ENCODE results near the gene PTRH2. TPM values are rescaled to one million over a fixed set of nuclear protein-coding genes. Genes with fewer than 3 reads are reported as not detected.
"Not testable (repeated sequence)": the region's sequence is repeated elsewhere in the genome, so short reads cannot be mapped to it uniquely, and the experiment has no call there.

PTRH2 gene
- 10 to 100 TPM; 18.9 to 42.8 TPM for total RNA-seq

DNA sequence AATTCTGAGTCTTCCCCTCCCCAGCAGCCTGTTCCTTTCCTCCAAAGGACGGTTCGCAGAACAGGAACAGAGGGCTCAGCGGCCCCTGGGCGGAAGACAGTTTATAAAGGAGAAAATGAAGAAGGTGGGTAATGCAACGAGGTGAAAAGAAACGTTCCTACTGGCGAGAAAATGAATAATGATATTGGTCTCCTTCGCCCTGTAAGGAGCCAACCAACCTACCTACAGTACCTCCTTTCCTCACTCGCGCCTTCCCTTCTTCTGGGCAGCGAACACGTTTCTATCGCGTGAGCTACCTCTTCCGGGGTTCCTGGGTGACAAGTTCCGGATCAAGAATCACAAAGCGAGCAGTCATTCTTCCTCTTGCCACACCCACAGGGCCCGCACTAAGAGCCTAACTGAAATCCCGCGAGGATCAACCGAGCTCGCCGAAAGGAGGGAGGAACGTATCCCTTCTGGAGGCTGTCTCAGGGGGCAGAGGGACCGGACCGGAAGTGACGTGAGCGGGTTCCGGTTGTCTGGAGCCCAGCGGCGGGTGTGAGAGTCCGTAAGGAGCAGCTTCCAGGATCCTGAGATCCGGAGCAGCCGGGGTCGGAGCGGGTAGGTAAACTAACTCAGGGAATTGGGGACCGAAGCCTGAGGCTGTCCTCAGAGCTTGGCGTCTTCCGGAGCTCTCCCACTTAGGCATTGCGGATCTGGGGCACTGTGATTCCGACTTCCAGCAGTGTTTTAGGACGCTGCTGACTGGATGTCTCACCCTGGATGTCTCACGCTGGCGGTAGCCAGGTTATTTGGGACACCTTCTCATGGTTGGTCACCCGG, at the start of gene PTRH2, which contains the start of gene VMP1:
TSS of gene PTRH2 (minus strand) at position 282 of the 822 bp plus-strand sequence. CDS start 9,452 bp downstream, outside the sequence.
TSS of gene VMP1 (plus strand) at position 506 of the 822 bp plus-strand sequence. CDS start 23,793 bp downstream, outside the sequence.
- Mint-ChIP-seq H3K36me3 (peaks cover 31 to 38% of the 10 kb centered on the region in 2 donors), H3K9me3 (no peaks in the 10 kb centered on the region), H3K27ac (peak within 1 kb of the TSS; percentile 97 to 99)
- ATAC-seq, result peak; percentile 98 to 99
- DNase-seq (ENCODE audit: low spot score in 2 of 2), result peak; percentile 89 to 97

DNA sequence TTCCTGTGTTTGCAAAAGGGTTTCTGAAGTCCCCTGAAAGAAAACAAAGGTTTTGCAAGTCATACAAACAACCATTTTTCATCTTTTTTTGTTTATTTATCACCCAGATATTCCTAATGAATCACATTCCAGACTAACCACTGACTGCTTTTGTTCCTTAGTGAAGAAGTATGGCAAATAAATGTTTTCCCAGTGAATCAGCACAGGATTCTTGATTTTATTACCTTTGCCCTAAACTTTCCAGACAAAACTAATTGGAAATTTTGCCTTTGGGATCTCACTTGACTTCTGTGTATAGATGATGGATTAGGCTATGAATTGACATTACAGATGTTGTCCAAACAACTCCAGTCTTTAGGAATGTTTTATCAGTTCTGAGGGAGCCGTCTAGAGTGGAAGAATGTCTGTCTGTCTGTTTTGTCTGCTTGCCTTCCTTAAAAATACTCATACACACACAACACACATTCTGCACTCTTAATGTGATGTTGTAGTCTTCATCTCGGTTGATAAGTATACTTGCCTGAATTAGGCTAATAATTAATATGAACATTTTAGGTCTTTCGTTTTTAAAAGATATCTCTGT, 49.1 kb upstream of the PTRH2 start:
- Mint-ChIP-seq H3K36me3 (peaks cover 30 to 58% of the 10 kb centered on the region in 2 donors), H3K27ac (peak overlapping the region; percentile 100), H3K9me3 (peaks cover 5% of the 10 kb centered on the region in 2 donors)
- ATAC-seq (no peak), DNase-seq (ENCODE audit: low spot score in 2 of 2) (no peak)

GRCh38 chr17:59755069-59755468, 47.8 kb upstream of the PTRH2 start:
- ATAC-seq; DNase-seq (ENCODE audit: low spot score in 2 of 2); H3K9me3 Mint-ChIP-seq: not testable (repeated sequence)
- Mint-ChIP-seq H3K27ac (peak overlapping the region; percentile 100), H3K36me3 (peaks cover 24 to 46% of the 10 kb centered on the region in 2 donors)

DNA sequence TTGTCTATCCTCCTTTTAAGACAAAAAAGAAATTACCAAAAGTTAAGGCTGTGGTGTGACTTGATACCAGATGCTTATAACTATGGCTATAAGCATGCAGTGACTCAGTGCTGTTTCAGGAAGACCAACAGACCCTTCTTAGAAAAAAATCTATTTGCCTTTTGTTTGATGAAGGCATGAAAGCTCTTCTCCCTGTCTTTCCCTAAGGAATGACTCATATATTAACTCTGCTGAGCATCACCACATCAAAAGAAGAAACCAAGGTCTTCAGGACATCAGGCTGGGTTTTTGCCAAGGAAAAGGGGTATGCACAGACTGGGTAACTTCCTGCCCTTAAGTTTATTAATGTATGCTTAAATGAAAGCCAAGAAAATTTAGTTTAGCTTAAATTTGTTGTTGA, 47.3 kb upstream of the PTRH2 start:
- ATAC-seq (peak; percentile 75 to 83), DNase-seq (ENCODE audit: low spot score in 2 of 2) (no peak)
- H3K36me3 Mint-ChIP-seq, result peaks cover 21 to 41% of the 10 kb centered on the region in 2 donors
- peaks cover 4% of the 10 kb centered on the region in 2 donors for H3K9me3 Mint-ChIP-seq
- H3K27ac Mint-ChIP-seq, result peak overlapping the region; percentile 100

- Mint-ChIP-seq H3K36me3 (peaks cover 18 to 35% of the 10 kb centered on the region in 2 donors), H3K9me3 (no peaks in the 10 kb centered on the region), H3K27ac (peak overlapping the region; percentile 100)
- peak; percentile 46 to 47 for ATAC-seq
- DNase-seq (ENCODE audit: low spot score in 2 of 2), result no peak
These were observed 46.6 kb upstream of the PTRH2 start for GRCh38 chr17:59753522-59754467.

DNA sequence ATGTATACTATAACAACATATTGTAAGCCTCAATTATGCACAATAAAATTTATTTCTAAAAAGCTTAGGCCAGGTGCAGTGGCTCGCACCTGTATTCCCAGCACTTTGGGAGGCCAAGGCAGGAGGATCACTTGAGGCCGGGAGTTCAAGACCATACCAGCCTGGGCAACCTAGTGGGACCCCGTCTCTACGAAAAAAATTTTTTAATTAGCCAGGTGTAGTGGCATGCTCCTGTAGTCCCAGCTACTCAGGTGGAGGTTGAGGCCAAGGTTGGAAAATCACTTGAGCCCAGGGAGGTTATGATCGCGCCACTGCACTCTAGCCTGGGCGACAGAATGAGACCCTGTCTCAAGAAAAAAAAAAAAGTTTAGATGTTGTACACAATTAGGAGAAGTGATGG, 45.7 kb upstream of the PTRH2 start:
- no peaks in the 10 kb centered on the region for H3K9me3 Mint-ChIP-seq
- H3K36me3 Mint-ChIP-seq, result peaks cover 14 to 28% of the 10 kb centered on the region in 2 donors
- DNase-seq (ENCODE audit: low spot score in 2 of 2), result no peak
- ATAC-seq, result no peak
- peak overlapping the region; percentile 100 for H3K27ac Mint-ChIP-seq

GRCh38 chr17:59752446-59752845, 45.2 kb upstream of the PTRH2 start:
- H3K27ac Mint-ChIP-seq, result peak overlapping the region; percentile 100
- no peaks in the 10 kb centered on the region for H3K9me3 Mint-ChIP-seq
- ATAC-seq (no peak), DNase-seq (ENCODE audit: low spot score in 2 of 2) (no peak)
- H3K36me3 Mint-ChIP-seq, result peaks cover 11 to 23% of the 10 kb centered on the region in 2 donors

DNA sequence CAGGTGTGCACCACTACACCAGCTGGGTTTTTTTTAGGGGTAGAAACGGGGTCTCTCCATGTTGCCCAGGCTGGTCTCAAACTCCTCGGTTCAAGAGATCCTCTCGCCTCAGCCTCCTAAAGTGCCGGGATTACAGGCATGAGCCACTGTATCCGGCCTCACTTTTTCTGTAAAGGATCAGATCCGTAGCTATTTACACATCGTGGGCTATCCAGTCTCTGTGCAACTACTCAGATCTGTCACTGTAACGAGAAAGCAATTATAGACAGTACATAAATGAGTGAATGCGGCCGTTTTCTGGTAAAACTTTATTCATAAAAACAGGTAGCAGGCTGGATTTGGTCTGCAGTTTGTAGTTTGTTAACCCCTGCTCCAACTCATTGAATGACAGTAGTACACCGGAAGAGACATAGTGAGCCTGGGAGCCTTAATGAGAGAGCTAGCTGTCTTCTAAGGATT, 44.8 kb upstream of the PTRH2 start:
- DNase-seq (ENCODE audit: low spot score in 2 of 2) (no peak), ATAC-seq (peak; percentile 46 to 76)
- Mint-ChIP-seq H3K9me3 (no peaks in the 10 kb centered on the region), H3K27ac (peak overlapping the region; percentile 100), H3K36me3 (peaks cover 11 to 23% of the 10 kb centered on the region in 2 donors)

DNA sequence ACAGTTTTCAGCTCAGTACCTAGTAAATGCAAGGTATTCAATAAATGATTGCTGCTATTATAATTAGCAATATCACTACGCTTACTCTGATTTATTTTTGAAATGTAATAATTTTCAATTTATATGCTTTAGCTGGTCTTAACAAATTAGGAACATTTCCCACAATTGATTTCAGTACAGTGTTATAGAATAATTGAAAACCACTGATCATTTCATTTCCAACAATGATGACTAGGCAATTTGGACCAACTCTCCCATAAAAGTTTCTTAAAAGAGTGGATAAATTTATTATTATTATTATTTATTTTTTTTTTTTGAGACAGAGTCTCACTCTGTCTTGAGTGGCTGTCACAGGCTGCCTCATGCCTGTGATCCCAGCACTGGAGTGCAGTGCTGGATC, 41.4 kb upstream of the PTRH2 start:
- peaks cover 0 to 6% of the 10 kb centered on the region in 2 donors for H3K36me3 Mint-ChIP-seq
- no peak overlapping the region for H3K27ac Mint-ChIP-seq
- H3K9me3 Mint-ChIP-seq, result no peaks in the 10 kb centered on the region
- ATAC-seq (no peak), DNase-seq (ENCODE audit: low spot score in 2 of 2) (no peak)

GRCh38 chr17:59746849-59747445, 39.7 kb upstream of the PTRH2 start:
- peak; percentile 54 to 56 for ATAC-seq
- peak overlapping the region in 1 of 2 donors; percentile 63 for H3K27ac Mint-ChIP-seq
- DNase-seq (ENCODE audit: low spot score in 2 of 2), result no peak
- H3K9me3 Mint-ChIP-seq, result no peaks in the 10 kb centered on the region
- H3K36me3 Mint-ChIP-seq, result peaks cover 5 to 11% of the 10 kb centered on the region in 2 donors

DNA sequence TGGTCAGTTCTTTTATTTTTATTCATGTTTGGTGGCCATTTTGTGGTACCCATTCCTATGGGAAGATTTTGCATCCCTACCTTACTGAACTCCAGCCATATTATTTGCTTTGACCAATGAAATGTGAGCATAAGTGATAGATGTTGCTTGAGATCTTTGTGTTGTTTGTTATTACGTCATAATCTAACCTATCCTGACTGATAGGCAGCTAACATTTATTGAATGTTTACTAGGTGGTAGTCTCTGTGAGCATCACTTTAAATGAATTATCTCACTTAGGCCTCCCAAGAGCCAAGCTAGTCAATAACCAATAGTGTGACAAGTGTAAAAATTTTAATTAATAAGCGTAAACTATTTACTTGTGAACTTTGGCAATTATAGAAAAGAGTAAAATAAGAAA, 37.8 kb upstream of the PTRH2 start:
- no peaks in the 10 kb centered on the region for H3K9me3 Mint-ChIP-seq
- no peak overlapping the region for H3K27ac Mint-ChIP-seq
- H3K36me3 Mint-ChIP-seq, result peaks cover 5 to 12% of the 10 kb centered on the region in 2 donors
- DNase-seq (ENCODE audit: low spot score in 2 of 2) (no peak), ATAC-seq (no peak)

DNA sequence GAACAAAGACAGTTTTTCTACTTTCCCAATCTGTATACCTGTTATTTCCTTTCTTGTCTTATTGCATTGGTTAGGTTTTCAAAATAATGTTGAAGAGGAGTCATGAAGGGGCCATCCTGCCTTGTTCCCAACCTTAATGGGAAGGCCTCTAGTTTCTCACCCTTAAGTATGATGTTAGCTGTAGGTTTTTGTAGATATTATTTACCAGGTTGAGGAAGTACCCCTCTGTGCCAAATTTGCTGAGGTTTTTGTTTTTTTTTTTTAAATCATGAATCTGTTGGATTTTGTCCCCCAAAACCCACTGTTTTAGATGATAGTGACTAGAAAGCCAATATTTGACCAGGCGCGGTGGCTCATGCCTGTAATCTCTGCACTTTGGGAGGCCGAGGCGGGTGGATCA, 36.6 kb upstream of the PTRH2 start:
- H3K9me3 Mint-ChIP-seq, result no peaks in the 10 kb centered on the region
- DNase-seq (ENCODE audit: low spot score in 2 of 2) (no peak), ATAC-seq (no peak)
- H3K36me3 Mint-ChIP-seq, result peaks cover 5 to 12% of the 10 kb centered on the region in 2 donors
- H3K27ac Mint-ChIP-seq, result no peak overlapping the region

DNA sequence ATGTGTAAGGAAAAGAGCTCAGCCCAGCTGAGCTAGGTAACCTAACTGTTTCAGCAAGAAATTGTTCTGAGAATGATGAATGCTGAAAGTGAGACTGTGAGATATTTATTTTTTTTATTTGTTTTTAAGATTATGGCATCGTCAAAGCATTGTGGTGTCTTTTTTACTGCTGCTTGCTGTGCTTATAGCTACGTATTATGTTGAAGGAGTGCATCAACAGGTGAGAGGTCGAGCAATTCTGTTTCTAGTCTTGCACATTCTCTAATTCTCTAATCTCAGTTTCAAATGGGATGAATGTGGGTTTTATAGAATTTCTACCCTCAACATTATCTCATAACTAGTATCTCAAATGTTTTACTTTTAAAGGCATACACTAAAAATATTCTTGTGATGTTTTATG, 30.1 kb upstream of the PTRH2 start:
- no peak overlapping the region for H3K27ac Mint-ChIP-seq
- no peak for DNase-seq (ENCODE audit: low spot score in 2 of 2)
- no peaks in the 10 kb centered on the region for H3K9me3 Mint-ChIP-seq
- no peak for ATAC-seq
- H3K36me3 Mint-ChIP-seq, result peaks cover 0 to 5% of the 10 kb centered on the region in 2 donors

- Mint-ChIP-seq H3K9me3 (no peaks in the 10 kb centered on the region), H3K27ac (no peak overlapping the region), H3K36me3 (no peaks in the 10 kb centered on the region)
- DNase-seq (ENCODE audit: low spot score in 2 of 2) (no peak), ATAC-seq (no peak)
These were observed 27.0 kb upstream of the PTRH2 start for GRCh38 chr17:59734226-59734625.

DNA sequence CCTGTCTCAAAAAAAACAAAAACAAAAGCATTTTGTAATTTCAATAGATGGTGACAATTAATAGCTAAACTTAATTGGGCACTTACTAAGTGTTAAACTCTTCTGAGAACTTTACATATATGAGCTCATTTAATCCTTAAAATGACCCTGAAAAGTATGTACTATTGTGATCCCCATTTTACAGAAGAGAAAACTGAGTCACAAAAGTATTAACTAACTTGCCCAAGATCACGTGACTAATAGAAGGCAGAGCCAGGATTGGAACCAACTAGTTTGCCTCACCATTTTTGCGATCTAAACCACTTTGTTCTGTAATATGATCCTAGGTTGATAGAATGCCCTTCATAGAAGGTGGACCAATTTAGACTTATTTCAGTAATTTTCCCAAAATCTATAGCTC, 26.5 kb upstream of the PTRH2 start:
- Mint-ChIP-seq H3K36me3 (no peaks in the 10 kb centered on the region), H3K27ac (no peak overlapping the region), H3K9me3 (no peaks in the 10 kb centered on the region)
- DNase-seq (ENCODE audit: low spot score in 2 of 2), result no peak
- ATAC-seq, result no peak

GRCh38 chr17:59730268-59730834, 23.1 kb upstream of the PTRH2 start:
- no peak for DNase-seq (ENCODE audit: low spot score in 2 of 2)
- ATAC-seq, result no peak
- no peaks in the 10 kb centered on the region for H3K9me3 Mint-ChIP-seq
- H3K36me3 Mint-ChIP-seq, result no peaks in the 10 kb centered on the region
- H3K27ac Mint-ChIP-seq, result no peak overlapping the region

Data from activated naive CD4-positive, alpha-beta T cell treated with anti-CD3 and anti-CD28 coated beads, Interleukin-2, amount 50 U/mL, for 72 hours (primary cell).